ENCODE results near the gene SMCO1.

SMCO1 gene

DNA sequence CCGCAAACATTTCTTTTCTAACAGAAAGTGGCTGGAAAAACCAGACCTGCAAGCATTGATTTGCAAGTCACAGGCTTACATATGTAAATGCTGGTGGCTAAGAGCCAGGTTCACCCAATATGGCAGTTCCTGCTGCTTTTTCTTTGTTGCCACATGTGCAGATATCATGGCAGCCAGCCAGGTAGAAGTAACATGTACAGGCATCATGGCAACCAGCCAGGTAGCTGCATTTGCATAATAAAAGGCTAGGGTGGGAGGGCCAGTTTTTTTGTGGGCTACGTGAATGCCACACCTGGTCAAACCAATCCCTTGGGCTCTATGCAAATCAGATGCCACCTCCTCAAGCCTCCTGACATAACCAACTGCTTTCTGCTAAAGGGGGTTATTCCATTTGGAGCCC is 2.8 kb upstream of the SMCO1 start:
- TF ChIP-seq OSR1 (CRISPR knock-in tag; IDR thresholded peaks at IDR 0.05) = no peak
- no peak for TF ChIP-seq CSRNP3 (CRISPR knock-in tag; IDR thresholded peaks at IDR 0.05)
- no peak for TF ChIP-seq GLIS3 (CRISPR knock-in tag; IDR thresholded peaks at IDR 0.05)
- TF ChIP-seq, protein P1, sequence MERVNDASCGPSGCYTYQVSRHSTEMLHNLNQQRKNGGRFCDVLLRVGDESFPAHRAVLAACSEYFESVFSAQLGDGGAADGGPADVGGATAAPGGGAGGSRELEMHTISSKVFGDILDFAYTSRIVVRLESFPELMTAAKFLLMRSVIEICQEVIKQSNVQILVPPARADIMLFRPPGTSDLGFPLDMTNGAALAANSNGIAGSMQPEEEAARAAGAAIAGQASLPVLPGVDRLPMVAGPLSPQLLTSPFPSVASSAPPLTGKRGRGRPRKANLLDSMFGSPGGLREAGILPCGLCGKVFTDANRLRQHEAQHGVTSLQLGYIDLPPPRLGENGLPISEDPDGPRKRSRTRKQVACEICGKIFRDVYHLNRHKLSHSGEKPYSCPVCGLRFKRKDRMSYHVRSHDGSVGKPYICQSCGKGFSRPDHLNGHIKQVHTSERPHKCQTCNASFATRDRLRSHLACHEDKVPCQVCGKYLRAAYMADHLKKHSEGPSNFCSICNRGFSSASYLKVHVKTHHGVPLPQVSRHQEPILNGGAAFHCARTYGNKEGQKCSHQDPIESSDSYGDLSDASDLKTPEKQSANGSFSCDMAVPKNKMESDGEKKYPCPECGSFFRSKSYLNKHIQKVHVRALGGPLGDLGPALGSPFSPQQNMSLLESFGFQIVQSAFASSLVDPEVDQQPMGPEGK (CRISPR knock-in tag; IDR thresholded peaks at IDR 0.05; ENCODE audit: borderline replicate concordance) = no peak
- TF ChIP-seq PPARA (CRISPR knock-in tag; IDR thresholded peaks at IDR 0.05; ENCODE audit: borderline replicate concordance) = no peak
- no peak for TF ChIP-seq ISL1 (CRISPR knock-in tag; IDR thresholded peaks at IDR 0.05)
- TF ChIP-seq SNAI2 (CRISPR knock-in tag; IDR thresholded peaks at IDR 0.05) = no peak
- TF ChIP-seq ZNF565 (CRISPR knock-in tag; conservative IDR thresholded peaks at IDR 0.05; ENCODE audit: low read depth) = no peak
- ATAC-seq = no peak

DNA sequence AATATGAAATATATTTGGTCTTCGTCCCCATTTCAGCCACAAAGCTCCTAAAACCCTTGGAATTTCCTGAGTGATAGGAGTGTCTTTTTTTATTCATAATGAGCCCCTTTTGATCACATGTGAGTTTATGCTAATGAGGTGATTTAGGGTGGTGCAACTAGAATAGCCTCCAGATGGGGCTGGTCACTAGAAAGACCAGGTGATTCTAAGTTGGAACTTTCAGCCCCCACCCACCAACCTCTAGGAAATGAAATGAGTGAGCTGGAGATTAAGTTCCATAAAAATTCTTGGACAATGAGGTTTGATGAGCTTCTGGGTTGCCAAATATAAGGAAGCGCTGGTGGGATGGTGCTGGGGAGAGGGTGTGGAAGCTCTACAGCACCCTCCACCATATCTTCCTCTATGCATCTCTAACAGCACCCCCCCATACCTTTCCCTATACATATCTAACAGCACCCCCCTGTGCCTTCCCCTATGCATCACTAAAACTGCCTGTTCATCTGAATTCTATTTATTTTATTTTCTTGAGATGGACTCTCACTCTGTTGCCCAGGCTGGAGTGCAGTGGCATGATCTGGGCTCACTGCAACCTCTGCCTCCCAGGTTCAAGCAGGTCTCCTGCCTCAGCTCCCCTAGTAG is 2.1 kb upstream of the SMCO1 start:
- ATAC-seq = no peak

GRCh38 chr3:196514350-196514716 is 813 bp downstream of the SMCO1 start:
- no peak for ATAC-seq
- TF ChIP-seq ZNF70 (CRISPR knock-in tag; IDR thresholded peaks at IDR 0.05) = peak; percentile 91
- TF ChIP-seq SNAI2 (CRISPR knock-in tag; IDR thresholded peaks at IDR 0.05) = no peak
- TF ChIP-seq ARNTL (CRISPR knock-in tag; IDR thresholded peaks at IDR 0.05; ENCODE audit: borderline replicate concordance, low read depth) = no peak

More for the DNA sequence above, 2.1 kb upstream of the SMCO1 start:
- TF ChIP-seq OSR1 (CRISPR knock-in tag; IDR thresholded peaks at IDR 0.05) = no peak
- no peak for TF ChIP-seq ZNF70 (CRISPR knock-in tag; IDR thresholded peaks at IDR 0.05)
- no peak for TF ChIP-seq CSDC2 (CRISPR knock-in tag; IDR thresholded peaks at IDR 0.05)
- TF ChIP-seq TSHZ2 (CRISPR knock-in tag; IDR thresholded peaks at IDR 0.05) = no peak
- TF ChIP-seq ZC3H10 (CRISPR knock-in tag; IDR thresholded peaks at IDR 0.05) = no peak
- no peak for TF ChIP-seq ZFP30 (CRISPR knock-in tag; IDR thresholded peaks at IDR 0.05)
- TF ChIP-seq ISL1 (CRISPR knock-in tag; IDR thresholded peaks at IDR 0.05) = no peak
- TF ChIP-seq, protein P1 (CRISPR knock-in tag; IDR thresholded peaks at IDR 0.05; ENCODE audit: borderline replicate concordance) = no peak
- TF ChIP-seq CREB5 (CRISPR knock-in tag; IDR thresholded peaks at IDR 0.05; ENCODE audit: low read depth) = no peak
- TF ChIP-seq SNAI2 (CRISPR knock-in tag; IDR thresholded peaks at IDR 0.05) = no peak
- TF ChIP-seq ZNF8 (CRISPR knock-in tag; IDR thresholded peaks at IDR 0.05) = no peak

DNA sequence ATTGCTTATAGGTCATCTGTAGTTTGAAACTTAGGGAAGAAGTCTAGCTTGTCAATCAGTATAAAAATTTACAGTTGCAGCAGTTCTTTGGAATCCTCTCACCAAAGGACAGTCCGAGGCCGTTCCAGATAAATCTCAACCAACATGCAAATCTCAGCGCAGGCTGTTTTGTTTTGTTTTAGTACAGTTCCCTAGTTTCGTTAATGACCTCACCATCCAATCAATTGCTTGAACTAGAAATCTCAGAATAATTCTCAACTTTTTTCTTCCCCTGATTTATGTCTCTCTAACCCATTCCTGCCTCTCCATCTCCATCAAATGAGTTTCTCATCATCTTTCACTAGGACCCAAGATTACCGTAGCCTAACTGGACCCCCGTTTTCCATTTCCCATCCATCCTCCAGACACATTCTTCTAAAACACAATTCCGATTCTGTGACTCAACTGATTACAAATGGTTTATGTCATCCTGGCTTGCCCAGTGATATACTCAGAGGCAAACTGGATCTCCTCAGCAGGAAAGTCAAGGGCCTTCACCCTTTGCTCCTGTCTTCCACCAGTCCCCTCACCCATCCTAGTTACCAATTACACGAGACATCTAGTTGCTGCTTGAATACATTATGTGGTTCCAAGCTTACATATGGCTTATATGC is 1.3 kb downstream of the SMCO1 start:
- no peak for ATAC-seq
- TF ChIP-seq CSDC2 (CRISPR knock-in tag; IDR thresholded peaks at IDR 0.05) (no peak), GLIS3 (CRISPR knock-in tag; IDR thresholded peaks at IDR 0.05) (no peak), TSHZ2 (CRISPR knock-in tag; IDR thresholded peaks at IDR 0.05) (no peak), ZNF565 (CRISPR knock-in tag; conservative IDR thresholded peaks at IDR 0.05; ENCODE audit: low read depth) (no peak), ZFP30 (CRISPR knock-in tag; IDR thresholded peaks at IDR 0.05) (no peak), CSRNP3 (CRISPR knock-in tag; IDR thresholded peaks at IDR 0.05) (no peak), ISL1 (CRISPR knock-in tag; IDR thresholded peaks at IDR 0.05) (no peak)
- TF ChIP-seq, protein P1 (CRISPR knock-in tag; IDR thresholded peaks at IDR 0.05; ENCODE audit: borderline replicate concordance) = no peak

Data from SK-N-SH treated with all-trans-retinoic acid at 6 μM for 48 hours (cell line).